ENCODE results near the gene CENPX.

The CENPX gene

DNA sequence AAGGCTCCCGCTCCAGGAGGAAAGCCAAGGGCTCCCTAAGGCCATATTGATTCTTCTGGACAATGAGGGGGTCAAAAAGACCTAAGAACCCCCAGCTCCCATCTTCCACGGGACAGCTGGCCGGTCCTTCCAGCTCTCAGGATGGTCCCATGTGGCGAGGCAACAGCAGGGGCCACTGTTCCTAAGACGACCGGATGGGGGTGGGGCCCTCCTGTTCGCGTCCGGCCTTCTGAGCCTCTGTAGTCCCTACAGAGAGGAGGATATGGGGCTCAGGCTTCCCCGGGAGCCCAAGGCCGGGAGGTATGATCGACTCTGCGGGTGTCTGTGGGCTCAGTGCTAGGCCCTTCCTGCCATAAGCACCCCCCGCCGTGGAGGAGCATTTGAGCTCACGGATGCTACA lies 20.8 kb upstream of the CENPX start:
- in situ Hi-C loops (cut with HindIII; ENCODE audit: low sequenced_read_pairs), result no loop called here

- in situ Hi-C loops (cut with HindIII; ENCODE audit: low sequenced_read_pairs), result no loop called here
Observed at GRCh38 chr17:82042649-82043048, 20.0 kb upstream of the CENPX start.

GRCh38 chr17:82041144-82041814 lies 18.6 kb upstream of the CENPX start:
- in situ Hi-C loops (cut with HindIII; ENCODE audit: low sequenced_read_pairs), result no loop called here

GRCh38 chr17:82039695-82040299 lies 17.1 kb upstream of the CENPX start:
- in situ Hi-C loops (cut with HindIII; ENCODE audit: low sequenced_read_pairs), result loop anchor here (10.0 kb wide), 3 partner anchors 65 to 295 kb away; partner anchors contain the start of genes ASPSCR1, CSNK1D and SECTM1

DNA sequence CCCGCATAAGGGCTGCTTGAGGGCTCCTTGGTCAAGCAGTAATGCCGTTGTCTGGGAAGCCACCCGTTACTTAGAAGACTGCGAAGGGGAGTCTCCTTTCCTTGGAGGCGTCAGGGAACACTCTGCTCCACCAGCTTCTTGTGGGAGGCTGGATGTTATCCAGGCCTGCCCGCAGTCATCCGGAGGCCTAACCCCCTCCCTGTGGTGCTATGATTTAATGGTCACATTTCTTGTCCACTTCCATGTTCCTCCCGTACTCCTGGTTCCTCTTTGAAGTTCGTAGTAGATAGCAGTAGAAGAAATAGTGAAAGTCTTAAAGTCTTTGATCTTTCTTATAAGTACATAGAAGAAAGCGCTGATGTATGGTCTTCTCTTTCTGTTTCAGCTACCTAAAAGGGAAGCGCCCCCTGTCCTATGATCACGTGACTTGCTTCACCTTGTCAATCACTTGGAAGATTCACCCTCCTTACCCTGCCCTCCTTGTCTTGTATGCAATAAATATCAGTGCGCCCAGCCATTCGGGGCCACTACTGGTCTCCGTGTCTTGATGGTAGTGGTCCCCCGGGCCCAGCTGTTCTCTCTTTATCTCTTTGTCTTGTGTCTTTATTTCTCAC lies 16.2 kb upstream of the CENPX start:
- in situ Hi-C loops (cut with HindIII; ENCODE audit: low sequenced_read_pairs), result loop anchor here (10.0 kb wide), 3 partner anchors 64 to 296 kb away; partner anchors contain the start of genes ASPSCR1, CSNK1D and SECTM1

GRCh38 chr17:82037889-82038195 lies 15.2 kb upstream of the CENPX start:
- in situ Hi-C loops (cut with HindIII; ENCODE audit: low sequenced_read_pairs), result loop anchor here (10.0 kb wide), 3 partner anchors 63 to 297 kb away; partner anchors contain the start of genes ASPSCR1, CSNK1D and SECTM1

DNA sequence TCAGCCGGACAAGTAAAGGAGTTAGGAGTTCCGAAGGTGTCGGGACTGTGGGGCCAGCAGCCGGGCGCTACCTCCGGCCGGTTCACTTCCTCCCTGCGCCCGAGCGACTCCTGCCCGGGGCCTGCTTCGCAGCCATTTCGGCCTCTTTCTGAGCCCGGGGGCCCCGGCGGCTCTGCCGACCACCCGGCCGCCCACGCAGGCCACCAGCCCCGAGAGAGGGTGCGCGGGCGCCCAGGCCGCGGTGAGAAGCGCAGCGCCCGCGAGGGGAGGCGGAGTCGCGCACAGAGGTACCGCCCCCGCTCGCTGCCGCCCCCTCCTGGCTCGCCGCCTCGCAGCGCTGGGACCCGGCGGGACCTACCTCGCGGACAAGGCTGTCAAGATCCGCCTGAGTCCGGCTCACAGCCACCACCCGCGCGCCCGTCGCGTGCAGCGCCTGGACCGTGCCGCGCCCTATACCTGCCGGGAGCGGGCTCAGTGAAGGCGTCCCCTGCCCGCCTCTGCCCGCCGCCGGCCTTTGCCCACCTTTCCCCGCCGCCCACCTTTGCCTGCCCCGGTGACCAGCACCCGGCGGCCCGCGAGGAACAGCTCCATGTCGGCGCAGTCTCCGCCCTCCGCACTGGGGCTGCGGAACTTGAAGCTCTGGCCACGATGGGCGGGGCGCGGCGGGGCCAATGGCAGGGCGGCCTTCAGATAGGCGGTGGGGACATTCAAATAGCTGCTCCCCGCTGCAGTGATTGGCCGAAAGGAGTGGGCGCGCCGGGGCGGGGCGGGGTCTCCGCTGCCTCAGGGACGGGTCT lies 14.6 kb upstream of the CENPX start, which contains the start of gene DCXR:
Gene DCXR, minus strand, starts transcription at position 606 of the 797 bp plus-strand sequence. Its CDS starts 15 bp downstream, at position 591.
- in situ Hi-C loops (cut with HindIII; ENCODE audit: low sequenced_read_pairs), result loop anchor here (10.0 kb wide), 3 partner anchors 62 to 298 kb away; partner anchors contain the start of genes ASPSCR1, CSNK1D and SECTM1

DNA sequence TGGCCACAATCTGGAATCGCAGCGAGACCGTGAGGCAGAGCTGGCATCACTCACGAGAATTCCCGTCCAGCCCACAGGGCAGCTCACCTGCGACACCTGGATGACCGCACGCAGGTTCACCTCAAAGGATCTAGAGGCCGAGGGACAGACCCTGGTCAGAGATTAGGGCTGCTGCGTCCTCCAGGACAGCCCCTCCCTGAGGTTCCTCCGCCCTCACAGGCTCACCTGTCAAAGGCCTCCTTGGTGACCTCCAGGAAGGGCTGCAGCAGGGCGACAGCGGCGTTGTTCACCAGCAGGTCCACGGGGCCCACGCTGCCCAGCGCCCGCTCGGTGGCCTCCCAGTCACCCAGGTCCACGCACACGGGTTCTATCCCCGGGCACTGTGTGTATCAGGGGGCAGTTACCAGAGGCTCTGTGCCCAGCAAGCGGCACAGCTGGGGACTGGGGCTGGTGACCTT lies 14.0 kb upstream of the CENPX start:
- in situ Hi-C loops (cut with HindIII; ENCODE audit: low sequenced_read_pairs), result loop anchor here (10.0 kb wide), 3 partner anchors 62 to 298 kb away; partner anchors contain the start of genes ASPSCR1, CSNK1D and SECTM1

- in situ Hi-C loops (cut with HindIII; ENCODE audit: low sequenced_read_pairs), result loop anchor here (10.0 kb wide), 3 partner anchors 61 to 299 kb away; partner anchors contain the start of genes ASPSCR1, CSNK1D and SECTM1
Observed at GRCh38 chr17:82035956-82036633, 13.4 kb upstream of the CENPX start.

DNA sequence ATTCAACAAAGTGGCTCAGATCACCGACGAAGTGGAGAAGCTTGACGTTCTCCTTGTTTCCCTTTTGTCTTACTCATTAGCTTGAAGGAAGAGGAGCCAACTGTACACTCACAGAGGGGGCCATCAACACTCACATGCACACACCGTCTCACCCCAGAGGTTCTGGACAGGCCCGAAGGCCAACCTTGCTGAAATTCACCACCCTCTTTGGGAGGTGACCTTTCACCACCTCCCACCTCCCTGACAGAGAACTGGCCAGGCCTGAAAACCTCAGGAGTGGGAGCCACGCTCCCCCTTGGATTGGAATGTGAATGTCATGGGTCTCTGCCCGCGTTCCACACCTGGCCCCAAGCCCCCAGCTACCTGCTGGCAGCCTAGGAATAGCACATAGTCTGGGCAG lies 12.8 kb upstream of the CENPX start:
- in situ Hi-C loops (cut with HindIII; ENCODE audit: low sequenced_read_pairs), result loop anchor here (10.0 kb wide), 3 partner anchors 61 to 299 kb away; partner anchors contain the start of genes ASPSCR1, CSNK1D and SECTM1

GRCh38 chr17:82034371-82035011 lies 11.8 kb upstream of the CENPX start:
- in situ Hi-C loops (cut with HindIII; ENCODE audit: low sequenced_read_pairs), result loop anchor here (10.0 kb wide), 3 partner anchors 60 to 300 kb away; partner anchors contain the start of genes ASPSCR1, CSNK1D and SECTM1

DNA sequence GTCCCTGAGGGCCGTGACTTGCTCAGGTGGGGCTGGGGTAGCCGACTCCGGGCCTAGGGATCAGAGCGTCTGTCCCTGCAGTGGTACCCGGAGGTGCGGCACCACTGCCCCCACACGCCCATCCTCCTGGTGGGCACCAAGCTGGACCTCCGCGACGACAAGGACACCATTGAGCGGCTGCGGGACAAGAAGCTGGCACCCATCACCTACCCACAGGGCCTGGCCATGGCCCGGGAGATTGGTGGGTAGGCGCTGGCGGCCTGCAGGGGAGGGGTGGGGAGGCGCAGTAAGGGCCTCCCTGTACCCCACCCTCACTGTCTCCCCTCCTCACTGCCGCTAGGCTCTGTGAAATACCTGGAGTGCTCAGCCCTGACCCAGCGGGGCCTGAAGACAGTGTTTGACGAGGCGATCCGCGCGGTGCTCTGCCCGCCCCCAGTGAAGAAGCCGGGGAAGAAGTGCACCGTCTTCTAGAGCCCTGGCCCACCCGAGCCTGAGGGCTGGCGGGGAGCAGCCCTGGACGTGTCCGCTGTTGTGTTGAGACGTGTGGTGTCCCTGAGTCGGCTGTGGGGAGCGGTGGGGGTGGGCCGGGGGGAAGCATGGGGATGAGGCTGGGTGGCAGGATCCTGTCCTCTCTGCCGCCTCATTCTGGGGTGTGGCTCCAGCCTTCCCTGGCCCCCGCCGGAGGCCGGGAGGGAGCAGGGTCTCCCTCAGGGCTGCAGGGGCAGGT lies 10.8 kb upstream of the CENPX start:
- in situ Hi-C loops (cut with HindIII; ENCODE audit: low sequenced_read_pairs), result loop anchor here (10.0 kb wide), 3 partner anchors 59 to 301 kb away; partner anchors contain the start of genes ASPSCR1, CSNK1D and SECTM1

GRCh38 chr17:82031885-82032627 lies 9.4 kb upstream of the CENPX start:
- in situ Hi-C loops (cut with HindIII; ENCODE audit: low sequenced_read_pairs), result loop anchor here (10.0 kb wide), 3 partner anchors 57 to 303 kb away; partner anchors contain the start of genes ASPSCR1, CSNK1D and SECTM1

- in situ Hi-C loops (cut with HindIII; ENCODE audit: low sequenced_read_pairs), result loop anchor here (10.0 kb wide), 3 partner anchors 57 to 303 kb away; partner anchors contain the start of genes ASPSCR1, CSNK1D and SECTM1
Observed at GRCh38 chr17:82031303-82031884, 8.7 kb upstream of the CENPX start, which contains the start of gene RAC3. TSS of gene RAC3 (plus strand) at chr17:82031678. CDS start at chr17:82031762, 84 bp downstream.

- in situ Hi-C loops (cut with HindIII; ENCODE audit: low sequenced_read_pairs), result loop anchor here (10.0 kb wide), 3 partner anchors 56 to 304 kb away; partner anchors contain the start of genes ASPSCR1, CSNK1D and SECTM1
Observed at GRCh38 chr17:82030470-82031302, 8.0 kb upstream of the CENPX start.

DNA sequence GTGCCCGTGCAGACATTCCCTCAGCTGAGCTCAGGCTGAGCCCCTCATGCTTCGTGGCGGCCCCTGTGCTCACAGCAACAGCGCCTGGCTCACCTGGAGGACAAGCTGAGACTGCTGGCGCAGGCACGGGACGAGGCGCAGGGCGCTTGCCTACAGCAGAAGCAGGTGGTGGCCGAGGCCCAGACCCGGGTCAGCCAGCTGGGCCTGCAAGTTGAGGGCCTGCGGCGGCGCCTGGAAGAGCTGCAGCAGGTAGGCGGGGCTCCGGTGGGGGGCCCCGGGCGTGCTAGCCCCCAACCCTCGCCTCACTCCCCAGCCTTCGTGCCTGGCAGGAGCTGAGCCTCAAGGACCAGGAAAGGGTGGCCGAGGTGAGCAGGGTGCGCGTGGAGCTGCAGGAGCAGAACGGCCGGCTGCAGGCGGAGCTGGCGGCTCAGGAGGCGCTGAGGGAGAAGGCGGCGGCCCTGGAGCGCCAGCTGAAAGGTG lies 7.4 kb upstream of the CENPX start:
- in situ Hi-C loops (cut with HindIII; ENCODE audit: low sequenced_read_pairs), result loop anchor here (10.0 kb wide), 3 partner anchors 55 to 305 kb away; partner anchors contain the start of genes ASPSCR1, CSNK1D and SECTM1
